ENCODE measurements around the gene RPL7A. TPM values are rescaled to one million over a fixed set of nuclear protein-coding genes. Genes with fewer than 3 reads are reported as not detected.

Gene RPL7A
- total and polyA plus RNA-seq, 2 of the 4 experiments (the other 2 are of a cell fraction): 3,220 to 4,096 TPM

- no peak overlapping the region for H2BK120ac ChIP-seq (ENCODE audit: low read depth, low read length)
- no peak overlapping the region for H2BK20ac ChIP-seq (ENCODE audit: low read depth, low read length)
- H3K4me3 ChIP-seq (ENCODE audit: insufficient read depth, low read depth, low read length): no peak overlapping the region
- no peak overlapping the region for H2BK15ac ChIP-seq (ENCODE audit: low read depth, low read length)
- no peak overlapping the region for H2AK5ac ChIP-seq (ENCODE audit: low read depth, low read length)
- no peaks in the 10 kb centered on the region for H3K9me1 ChIP-seq (ENCODE audit: insufficient read depth, low read length)
- H3K18ac ChIP-seq (ENCODE audit: low read depth, low read length): no peak overlapping the region
- no peak for ATAC-seq (ENCODE audit: low read depth)
- no peak overlapping the region for H4K8ac ChIP-seq (ENCODE audit: low read depth in 2 of 2, low read length in 2 of 2)
- TF ChIP-seq, protein P1, sequence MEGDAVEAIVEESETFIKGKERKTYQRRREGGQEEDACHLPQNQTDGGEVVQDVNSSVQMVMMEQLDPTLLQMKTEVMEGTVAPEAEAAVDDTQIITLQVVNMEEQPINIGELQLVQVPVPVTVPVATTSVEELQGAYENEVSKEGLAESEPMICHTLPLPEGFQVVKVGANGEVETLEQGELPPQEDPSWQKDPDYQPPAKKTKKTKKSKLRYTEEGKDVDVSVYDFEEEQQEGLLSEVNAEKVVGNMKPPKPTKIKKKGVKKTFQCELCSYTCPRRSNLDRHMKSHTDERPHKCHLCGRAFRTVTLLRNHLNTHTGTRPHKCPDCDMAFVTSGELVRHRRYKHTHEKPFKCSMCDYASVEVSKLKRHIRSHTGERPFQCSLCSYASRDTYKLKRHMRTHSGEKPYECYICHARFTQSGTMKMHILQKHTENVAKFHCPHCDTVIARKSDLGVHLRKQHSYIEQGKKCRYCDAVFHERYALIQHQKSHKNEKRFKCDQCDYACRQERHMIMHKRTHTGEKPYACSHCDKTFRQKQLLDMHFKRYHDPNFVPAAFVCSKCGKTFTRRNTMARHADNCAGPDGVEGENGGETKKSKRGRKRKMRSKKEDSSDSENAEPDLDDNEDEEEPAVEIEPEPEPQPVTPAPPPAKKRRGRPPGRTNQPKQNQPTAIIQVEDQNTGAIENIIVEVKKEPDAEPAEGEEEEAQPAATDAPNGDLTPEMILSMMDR (conservative IDR thresholded peaks at IDR 0.05; ENCODE audit: low read depth, low read length): no peak
- no peak for TF ChIP-seq CHD1 (IDR thresholded peaks at IDR 0.05; ENCODE audit: low read depth, low read length)
- no peak overlapping the region for H3K9ac ChIP-seq (ENCODE audit: low read depth, low read length)
- H2AFZ ChIP-seq (replicated peaks; ENCODE audit: low read length, poor library complexity): no peak overlapping the region
- peaks cover 2% of the 10 kb centered on the region; the same call in 1 of the 2 replicates for H3K27me3 ChIP-seq (ENCODE audit: control insufficient read depth, insufficient read depth, low read length)
- H3K56ac ChIP-seq (ENCODE audit: extremely low read depth, insufficient read depth, low read length): no peak overlapping the region
- no peaks in the 10 kb centered on the region for H3K36me3 ChIP-seq (ENCODE audit: control insufficient read depth, insufficient read depth, low read length)
- H3K9me3 ChIP-seq (ENCODE audit: control insufficient read depth, insufficient read depth, low read length): 0 out of 2 replicates have a peak, but pooled peaks cover 1% of the 10 kb centered on the region
- dilution Hi-C loops (cut with HindIII; ENCODE audit: low sequenced_read_pairs, unreplicated experiment): no loop called here
- ChIA-PET POLR2A (ENCODE audit: unreplicated experiment) (no interaction called here), CTCF (no interaction called here)
- H3K79me1 ChIP-seq (ENCODE audit: low read depth in 1 of 2, low read length in 2 of 2): no peaks in the 10 kb centered on the region
- H2BK5ac ChIP-seq (ENCODE audit: low read depth, low read length, poor library complexity, severe bottlenecking): no peak overlapping the region
- no peak overlapping the region for H2AK9ac ChIP-seq (replicated peaks; ENCODE audit: low read depth, low read length, poor library complexity)
- intact Hi-C loops (cut with micrococcal nuclease): no loop called here
- no peak overlapping the region for H3K14ac ChIP-seq (replicated peaks; ENCODE audit: low read depth, low read length)
- in situ Hi-C loops (cut with MboI; ENCODE audit: low sequenced_read_pairs): no loop called here
- no peak overlapping the region for H4K91ac ChIP-seq (ENCODE audit: insufficient read depth, low read depth, low read length)
- H3K4ac ChIP-seq (ENCODE audit: low read depth, low read length): no peak overlapping the region
- no CpG with 5 or more reads among the region's 6 CpGs for WGBS, 2 experiments (ENCODE audit: extremely low coverage in 2 of 2, insufficient read length in 1 of 2)
- H4K20me1 ChIP-seq (ENCODE audit: insufficient read depth, low read length): no peaks in the 10 kb centered on the region
- no peak overlapping the region for H3K23ac ChIP-seq (ENCODE audit: low read depth, low read length)
- H4K5ac ChIP-seq (ENCODE audit: low read depth, low read length): no peak overlapping the region
- H3K27ac ChIP-seq (ENCODE audit: insufficient read depth, low read length): no peak overlapping the region
- H3K4me1 ChIP-seq (ENCODE audit: control insufficient read depth, insufficient read depth, low read length): no peaks in the 10 kb centered on the region
- BruUV-seq (replicated peaks): no TSS peak
- no peak overlapping the region for H3K4me2 ChIP-seq (ENCODE audit: low read depth, low read length)
- no peak for DNase-seq
These were observed 38.4 kb upstream of the RPL7A start for GRCh38 chr9:133309608-133310007.

Measured in IMR-90 (cell line).